HEK293 (cell line): ENCODE measurements around the gene PRX.

Source experiments
- EGR2 ChIP-seq: fragments of 450-650 bp; formaldehyde crosslinking; IDR thresholded peaks from 2 replicates; pipeline ENCODE4 v1.5.1; 2016; ENCODE audit warnings: low read depth, missing biosample characterization, missing genetic modification characterization
- FEZF1 ChIP-seq: fragments of 450-650 bp; formaldehyde crosslinking; IDR thresholded peaks from 2 replicates; pipeline ENCODE4 v1.5.1; 2016; ENCODE audit warnings: missing biosample characterization, missing genetic modification characterization
- REPIN1 ChIP-seq: fragments of 450-650 bp; formaldehyde crosslinking; IDR thresholded peaks from 2 replicates; pipeline ENCODE4 v1.5.1; 2017; ENCODE audit warnings: missing biosample characterization, missing genetic modification characterization, low read depth
- SP3 ChIP-seq: fragments of 450-650 bp; formaldehyde crosslinking; IDR thresholded peaks from 2 replicates; pipeline ENCODE4 v1.5.1; 2016; ENCODE audit warnings: missing biosample characterization, missing genetic modification characterization
- TCF7L2 ChIP-seq: IDR thresholded peaks from 2 replicates; pipeline ENCODE4 v1.6.1; 2011; ENCODE audit warnings: low read depth, mild to moderate bottlenecking, inconsistent platforms, low read length, moderate library complexity, borderline replicate concordance
- TRIM28 ChIP-seq: IDR thresholded peaks from 2 replicates; pipeline ENCODE4 v1.6.1; 2011; ENCODE audit warnings: low read length, control low read depth, borderline replicate concordance
- YY1 ChIP-seq: fragments of 450-650 bp; formaldehyde crosslinking; IDR thresholded peaks from 2 replicates; pipeline ENCODE4 v1.5.1; 2018; ENCODE audit warnings: missing biosample characterization, missing genetic modification characterization
- ZBTB20 ChIP-seq: fragments of 450-650 bp; formaldehyde crosslinking; IDR thresholded peaks from 2 replicates; pipeline ENCODE4 v1.5.1; 2016; ENCODE audit warnings: missing biosample characterization, missing genetic modification characterization
- ZNF140 ChIP-seq: fragments of 450-650 bp; formaldehyde crosslinking; IDR thresholded peaks from 2 replicates; pipeline ENCODE4 v1.5.1; 2016; ENCODE audit warnings: missing biosample characterization, missing genetic modification characterization
- ZNF184 ChIP-seq: fragments of 450-650 bp; IDR thresholded peaks from 2 replicates; pipeline ENCODE4 v1.5.1; 2018; ENCODE audit warnings: missing biosample characterization, mild to moderate bottlenecking, missing genetic modification characterization
- ZNF335 ChIP-seq: fragments of 450-650 bp; formaldehyde crosslinking; conservative IDR thresholded peaks from 2 replicates; pipeline ENCODE4 v1.5.1; 2016; ENCODE audit warnings: missing biosample characterization, missing genetic modification characterization
- ZNF354C ChIP-seq: fragments of 450-650 bp; formaldehyde crosslinking; IDR thresholded peaks from 2 replicates; pipeline ENCODE4 v1.5.1; 2016; ENCODE audit warnings: missing biosample characterization, missing genetic modification characterization, low read depth, borderline replicate concordance
- ZNF366 ChIP-seq: fragments of 450-650 bp; formaldehyde crosslinking; conservative IDR thresholded peaks from 2 replicates; pipeline ENCODE4 v1.5.1; 2016; ENCODE audit warnings: missing biosample characterization, missing genetic modification characterization
- ZNF558 ChIP-seq: fragments of 450-650 bp; formaldehyde crosslinking; IDR thresholded peaks from 2 replicates; pipeline ENCODE4 v1.5.1; 2016; ENCODE audit warnings: missing biosample characterization, missing genetic modification characterization
- ZNF654 ChIP-seq: fragments of 450-650 bp; formaldehyde crosslinking; IDR thresholded peaks from 2 replicates; pipeline ENCODE4 v1.5.1; 2016; ENCODE audit warnings: low read depth, missing biosample characterization, missing genetic modification characterization
- ZNF777 ChIP-seq: fragments of 450-650 bp; formaldehyde crosslinking; IDR thresholded peaks from 2 replicates; pipeline ENCODE4 v1.5.1; 2017; ENCODE audit warnings: missing biosample characterization, missing genetic modification characterization, borderline replicate concordance
- ZNF837 ChIP-seq: fragments of 450-650 bp; formaldehyde crosslinking; IDR thresholded peaks from 2 replicates; pipeline ENCODE4 v1.5.1; 2016; ENCODE audit warnings: missing biosample characterization, missing genetic modification characterization
- TF ChIP-seq, protein P1 (sequence below): fragments of 450-650 bp; formaldehyde crosslinking; IDR thresholded peaks from 2 replicates; pipeline ENCODE4 v1.5.1; 2017; ENCODE audit warnings: missing biosample characterization, missing genetic modification characterization
- TF ChIP-seq, protein P2 (sequence below): fragments of 450-650 bp; formaldehyde crosslinking; IDR thresholded peaks from 2 replicates; pipeline ENCODE4 v1.5.1; 2016; ENCODE audit warnings: missing biosample characterization, missing genetic modification characterization
- TF ChIP-seq, protein P3 (sequence below): fragments of 450-650 bp; formaldehyde crosslinking; IDR thresholded peaks from 2 replicates; pipeline ENCODE4 v1.5.1; 2016; ENCODE audit warnings: missing biosample characterization, missing genetic modification characterization
- TF ChIP-seq, protein P4 (sequence below): sonication (generic); formaldehyde crosslinking; IDR thresholded peaks from 2 replicates; pipeline ENCODE4 v1.8.1; 2022; ENCODE audit warnings: mild to moderate bottlenecking, moderate library complexity, missing genetic modification reagents
- TF ChIP-seq, protein P5 (sequence below): fragments of 450-650 bp; IDR thresholded peaks from 2 replicates; pipeline ENCODE4 v1.5.1; 2018; ENCODE audit warnings: missing biosample characterization, mild to moderate bottlenecking, missing genetic modification characterization
- TF ChIP-seq, protein P6 (sequence below): fragments of 450-650 bp; formaldehyde crosslinking; IDR thresholded peaks from 2 replicates; pipeline ENCODE4 v1.5.1; 2016; ENCODE audit warnings: missing biosample characterization, missing genetic modification characterization, borderline replicate concordance

PRX gene

DNA sequence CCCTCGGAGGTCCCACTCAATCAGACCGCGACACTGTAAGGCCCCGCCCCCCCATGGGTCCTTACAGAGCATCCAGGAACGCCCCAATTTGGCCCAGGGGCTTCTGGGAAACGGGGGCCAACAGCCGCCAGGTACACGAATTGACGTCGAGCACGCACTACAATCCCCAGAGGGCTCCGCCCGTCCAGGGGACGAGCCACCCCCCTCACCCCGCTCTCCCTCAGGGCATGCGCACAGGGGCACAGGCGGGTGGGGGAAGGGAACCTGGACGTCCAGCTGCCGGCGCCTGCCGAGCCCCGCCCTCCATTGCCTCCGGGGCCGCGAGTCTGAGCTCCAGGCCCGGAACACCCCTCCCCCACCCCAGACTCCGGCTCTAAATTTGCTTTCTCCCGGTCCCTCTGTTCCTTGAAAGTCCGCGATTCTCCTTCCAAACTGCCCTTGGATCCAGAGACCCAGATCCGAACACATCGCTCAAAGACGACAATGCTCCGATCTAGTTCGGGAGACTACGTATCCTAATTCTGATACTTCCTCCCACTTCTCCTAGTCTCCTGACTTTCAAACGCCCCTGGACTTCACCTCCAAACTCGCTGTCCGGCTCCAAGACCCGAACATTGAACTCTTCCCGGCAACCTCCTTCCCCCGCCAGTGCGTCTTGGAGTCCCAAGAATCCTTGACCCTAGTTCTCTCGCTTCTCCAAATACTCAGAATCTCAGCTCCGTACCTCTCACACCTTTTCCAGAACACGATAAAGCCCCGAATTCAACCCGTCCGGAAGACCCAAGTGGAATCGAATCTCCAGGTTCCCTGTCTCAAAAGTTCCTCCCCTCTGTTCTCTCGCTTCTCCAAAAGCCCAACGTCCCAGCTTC, 30.2 kb upstream of the PRX start (continued):
- TF ChIP-seq, protein P1, sequence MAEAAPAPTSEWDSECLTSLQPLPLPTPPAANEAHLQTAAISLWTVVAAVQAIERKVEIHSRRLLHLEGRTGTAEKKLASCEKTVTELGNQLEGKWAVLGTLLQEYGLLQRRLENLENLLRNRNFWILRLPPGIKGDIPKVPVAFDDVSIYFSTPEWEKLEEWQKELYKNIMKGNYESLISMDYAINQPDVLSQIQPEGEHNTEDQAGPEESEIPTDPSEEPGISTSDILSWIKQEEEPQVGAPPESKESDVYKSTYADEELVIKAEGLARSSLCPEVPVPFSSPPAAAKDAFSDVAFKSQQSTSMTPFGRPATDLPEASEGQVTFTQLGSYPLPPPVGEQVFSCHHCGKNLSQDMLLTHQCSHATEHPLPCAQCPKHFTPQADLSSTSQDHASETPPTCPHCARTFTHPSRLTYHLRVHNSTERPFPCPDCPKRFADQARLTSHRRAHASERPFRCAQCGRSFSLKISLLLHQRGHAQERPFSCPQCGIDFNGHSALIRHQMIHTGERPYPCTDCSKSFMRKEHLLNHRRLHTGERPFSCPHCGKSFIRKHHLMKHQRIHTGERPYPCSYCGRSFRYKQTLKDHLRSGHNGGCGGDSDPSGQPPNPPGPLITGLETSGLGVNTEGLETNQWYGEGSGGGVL = peak; percentile 49; the same call in 1 of the 2 replicates
- TF ChIP-seq ZNF354C (tag by site-specific recombination) (no peak), YY1 (tag by site-specific recombination) (peak; percentile 53; the same call in 1 of the 2 replicates), ZNF366 (tag by site-specific recombination) (peak; percentile 88), ZNF184 (peak; percentile 76; the same call in 1 of the 2 replicates), ZNF140 (tag by site-specific recombination) (no peak), ZNF558 (tag by site-specific recombination) (no peak; the same call in 1 of the 2 replicates), ZNF777 (tag by site-specific recombination) (peak; percentile 62; the same call in 1 of the 2 replicates), REPIN1 (tag by site-specific recombination) (peak; percentile 91), TCF7L2 (no peak), ZNF335 (tag by site-specific recombination) (peak; percentile 70), EGR2 (tag by site-specific recombination) (no peak; the same call in 1 of the 2 replicates), SP3 (peak; percentile 99), ZBTB20 (tag by site-specific recombination) (peak; percentile 80), FEZF1 (tag by site-specific recombination) (0 out of 2 replicates have a peak, but pooled peaks have one; percentile 14), ZNF654 (no peak), TRIM28 (peak; percentile 32; the same call in 1 of the 2 replicates), ZNF837 (no peak)
- TF ChIP-seq, protein P2, sequence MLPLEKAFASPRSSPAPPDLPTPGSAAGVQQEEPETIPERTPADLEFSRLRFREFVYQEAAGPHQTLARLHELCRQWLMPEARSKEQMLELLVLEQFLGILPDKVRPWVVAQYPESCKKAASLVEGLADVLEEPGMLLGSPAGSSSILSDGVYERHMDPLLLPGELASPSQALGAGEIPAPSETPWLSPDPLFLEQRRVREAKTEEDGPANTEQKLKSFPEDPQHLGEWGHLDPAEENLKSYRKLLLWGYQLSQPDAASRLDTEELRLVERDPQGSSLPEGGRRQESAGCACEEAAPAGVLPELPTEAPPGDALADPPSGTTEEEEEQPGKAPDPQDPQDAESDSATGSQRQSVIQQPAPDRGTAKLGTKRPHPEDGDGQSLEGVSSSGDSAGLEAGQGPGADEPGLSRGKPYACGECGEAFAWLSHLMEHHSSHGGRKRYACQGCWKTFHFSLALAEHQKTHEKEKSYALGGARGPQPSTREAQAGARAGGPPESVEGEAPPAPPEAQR = 0 out of 2 replicates have a peak, but pooled peaks have one; percentile 24
- TF ChIP-seq, protein P3, sequence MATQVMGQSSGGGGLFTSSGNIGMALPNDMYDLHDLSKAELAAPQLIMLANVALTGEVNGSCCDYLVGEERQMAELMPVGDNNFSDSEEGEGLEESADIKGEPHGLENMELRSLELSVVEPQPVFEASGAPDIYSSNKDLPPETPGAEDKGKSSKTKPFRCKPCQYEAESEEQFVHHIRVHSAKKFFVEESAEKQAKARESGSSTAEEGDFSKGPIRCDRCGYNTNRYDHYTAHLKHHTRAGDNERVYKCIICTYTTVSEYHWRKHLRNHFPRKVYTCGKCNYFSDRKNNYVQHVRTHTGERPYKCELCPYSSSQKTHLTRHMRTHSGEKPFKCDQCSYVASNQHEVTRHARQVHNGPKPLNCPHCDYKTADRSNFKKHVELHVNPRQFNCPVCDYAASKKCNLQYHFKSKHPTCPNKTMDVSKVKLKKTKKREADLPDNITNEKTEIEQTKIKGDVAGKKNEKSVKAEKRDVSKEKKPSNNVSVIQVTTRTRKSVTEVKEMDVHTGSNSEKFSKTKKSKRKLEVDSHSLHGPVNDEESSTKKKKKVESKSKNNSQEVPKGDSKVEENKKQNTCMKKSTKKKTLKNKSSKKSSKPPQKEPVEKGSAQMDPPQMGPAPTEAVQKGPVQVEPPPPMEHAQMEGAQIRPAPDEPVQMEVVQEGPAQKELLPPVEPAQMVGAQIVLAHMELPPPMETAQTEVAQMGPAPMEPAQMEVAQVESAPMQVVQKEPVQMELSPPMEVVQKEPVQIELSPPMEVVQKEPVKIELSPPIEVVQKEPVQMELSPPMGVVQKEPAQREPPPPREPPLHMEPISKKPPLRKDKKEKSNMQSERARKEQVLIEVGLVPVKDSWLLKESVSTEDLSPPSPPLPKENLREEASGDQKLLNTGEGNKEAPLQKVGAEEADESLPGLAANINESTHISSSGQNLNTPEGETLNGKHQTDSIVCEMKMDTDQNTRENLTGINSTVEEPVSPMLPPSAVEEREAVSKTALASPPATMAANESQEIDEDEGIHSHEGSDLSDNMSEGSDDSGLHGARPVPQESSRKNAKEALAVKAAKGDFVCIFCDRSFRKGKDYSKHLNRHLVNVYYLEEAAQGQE = peak; percentile 60
- TF ChIP-seq, protein P4, sequence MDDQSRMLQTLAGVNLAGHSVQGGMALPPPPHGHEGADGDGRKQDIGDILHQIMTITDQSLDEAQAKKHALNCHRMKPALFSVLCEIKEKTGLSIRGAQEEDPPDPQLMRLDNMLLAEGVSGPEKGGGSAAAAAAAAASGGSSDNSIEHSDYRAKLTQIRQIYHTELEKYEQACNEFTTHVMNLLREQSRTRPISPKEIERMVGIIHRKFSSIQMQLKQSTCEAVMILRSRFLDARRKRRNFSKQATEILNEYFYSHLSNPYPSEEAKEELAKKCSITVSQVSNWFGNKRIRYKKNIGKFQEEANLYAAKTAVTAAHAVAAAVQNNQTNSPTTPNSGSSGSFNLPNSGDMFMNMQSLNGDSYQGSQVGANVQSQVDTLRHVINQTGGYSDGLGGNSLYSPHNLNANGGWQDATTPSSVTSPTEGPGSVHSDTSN = 0 out of 2 replicates have a peak, but pooled peaks have one; percentile 37
- TF ChIP-seq, protein P5, sequence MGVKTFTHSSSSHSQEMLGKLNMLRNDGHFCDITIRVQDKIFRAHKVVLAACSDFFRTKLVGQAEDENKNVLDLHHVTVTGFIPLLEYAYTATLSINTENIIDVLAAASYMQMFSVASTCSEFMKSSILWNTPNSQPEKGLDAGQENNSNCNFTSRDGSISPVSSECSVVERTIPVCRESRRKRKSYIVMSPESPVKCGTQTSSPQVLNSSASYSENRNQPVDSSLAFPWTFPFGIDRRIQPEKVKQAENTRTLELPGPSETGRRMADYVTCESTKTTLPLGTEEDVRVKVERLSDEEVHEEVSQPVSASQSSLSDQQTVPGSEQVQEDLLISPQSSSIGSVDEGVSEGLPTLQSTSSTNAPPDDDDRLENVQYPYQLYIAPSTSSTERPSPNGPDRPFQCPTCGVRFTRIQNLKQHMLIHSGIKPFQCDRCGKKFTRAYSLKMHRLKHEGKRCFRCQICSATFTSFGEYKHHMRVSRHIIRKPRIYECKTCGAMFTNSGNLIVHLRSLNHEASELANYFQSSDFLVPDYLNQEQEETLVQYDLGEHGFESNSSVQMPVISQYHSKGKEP (tag by site-specific recombination) = peak; percentile 86
- TF ChIP-seq, protein P6, sequence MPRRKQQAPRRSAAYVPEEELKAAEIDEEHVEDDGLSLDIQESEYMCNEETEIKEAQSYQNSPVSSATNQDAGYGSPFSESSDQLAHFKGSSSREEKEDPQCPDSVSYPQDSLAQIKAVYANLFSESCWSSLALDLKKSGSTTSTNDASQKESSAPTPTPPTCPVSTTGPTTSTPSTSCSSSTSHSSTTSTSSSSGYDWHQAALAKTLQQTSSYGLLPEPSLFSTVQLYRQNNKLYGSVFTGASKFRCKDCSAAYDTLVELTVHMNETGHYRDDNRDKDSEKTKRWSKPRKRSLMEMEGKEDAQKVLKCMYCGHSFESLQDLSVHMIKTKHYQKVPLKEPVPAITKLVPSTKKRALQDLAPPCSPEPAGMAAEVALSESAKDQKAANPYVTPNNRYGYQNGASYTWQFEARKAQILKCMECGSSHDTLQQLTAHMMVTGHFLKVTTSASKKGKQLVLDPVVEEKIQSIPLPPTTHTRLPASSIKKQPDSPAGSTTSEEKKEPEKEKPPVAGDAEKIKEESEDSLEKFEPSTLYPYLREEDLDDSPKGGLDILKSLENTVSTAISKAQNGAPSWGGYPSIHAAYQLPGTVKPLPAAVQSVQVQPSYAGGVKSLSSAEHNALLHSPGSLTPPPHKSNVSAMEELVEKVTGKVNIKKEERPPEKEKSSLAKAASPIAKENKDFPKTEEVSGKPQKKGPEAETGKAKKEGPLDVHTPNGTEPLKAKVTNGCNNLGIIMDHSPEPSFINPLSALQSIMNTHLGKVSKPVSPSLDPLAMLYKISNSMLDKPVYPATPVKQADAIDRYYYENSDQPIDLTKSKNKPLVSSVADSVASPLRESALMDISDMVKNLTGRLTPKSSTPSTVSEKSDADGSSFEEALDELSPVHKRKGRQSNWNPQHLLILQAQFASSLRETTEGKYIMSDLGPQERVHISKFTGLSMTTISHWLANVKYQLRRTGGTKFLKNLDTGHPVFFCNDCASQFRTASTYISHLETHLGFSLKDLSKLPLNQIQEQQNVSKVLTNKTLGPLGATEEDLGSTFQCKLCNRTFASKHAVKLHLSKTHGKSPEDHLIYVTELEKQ = peak; percentile 71; the same call in 1 of the 2 replicates
